Neuronal stem cell (in vitro differentiated cells): Measurements from ENCODE around the gene CCDC136.

Source experiments
- DNase-seq: peaks from one replicate; pipeline ENCODE4 v3.0.0-alpha.2; 2013; ENCODE audit warnings: low spot score
- H2AFZ ChIP-seq: one replicate; pipeline ENCODE4 v1.6.1; 2013; ENCODE audit warnings: mild to moderate bottlenecking, low read length, inconsistent platforms
- H2AK5ac ChIP-seq: 2 replicates; pipeline ENCODE4 v1.6.1; 2013; ENCODE audit warnings: low read depth, mild to moderate bottlenecking, inconsistent platforms, low read length, moderate library complexity, mixed read lengths
- H2BK120ac ChIP-seq: 2 replicates; pipeline ENCODE4 v1.6.1; 2013; ENCODE audit warnings: low read depth, mild to moderate bottlenecking, inconsistent platforms, low read length, moderate library complexity, mixed read lengths
- H2BK12ac ChIP-seq: one replicate; pipeline ENCODE4 v1.6.1; 2013; ENCODE audit warnings: low read length, inconsistent platforms
- H2BK15ac ChIP-seq: 2 replicates; pipeline ENCODE4 v1.6.1; 2013; ENCODE audit warnings: mild to moderate bottlenecking, low read length, inconsistent platforms, mixed read lengths
- H2BK5ac ChIP-seq: one replicate; pipeline ENCODE4 v1.6.1; 2013; ENCODE audit warnings: inconsistent platforms, mild to moderate bottlenecking, low read length, moderate library complexity
- H3K14ac ChIP-seq: one replicate; pipeline ENCODE4 v1.6.1; 2013; ENCODE audit warnings: low read length, inconsistent platforms
- H3K18ac ChIP-seq: 2 replicates; pipeline ENCODE4 v1.6.1; 2013; ENCODE audit warnings: low read length, inconsistent platforms
- H3K23ac ChIP-seq: 2 replicates; pipeline ENCODE4 v1.6.1; 2013; ENCODE audit warnings: low read depth, mild to moderate bottlenecking, mixed read lengths, low read length, inconsistent platforms; ENCODE audit not compliant: poor library complexity
- H3K27ac ChIP-seq: replicated peaks from 3 replicates; pipeline ENCODE4 v1.5.1; 2013; ENCODE audit warnings: low read length, inconsistent platforms
- H3K27me3 ChIP-seq, 3 experiments: 2 replicates each; pipeline ENCODE4 v1.6.1; 2013; ENCODE audit warnings: low read length in 3 of 3, mild to moderate bottlenecking in 2 of 3, inconsistent platforms in 1 of 3, low read depth in 1 of 3, mixed read lengths in 1 of 3, moderate library complexity in 1 of 3; ENCODE audit not compliant: control insufficient read depth in 3 of 3, insufficient read depth in 3 of 3
- H3K36me3 ChIP-seq, 2 donors: replicated peaks in 1 of 2; 2 replicates each; pipeline ENCODE4 v1.6.1; 2013; ENCODE audit warnings: low read length in 2 of 2; ENCODE audit not compliant: control insufficient read depth in 2 of 2, insufficient read depth in 2 of 2
- H3K4ac ChIP-seq: 2 replicates; pipeline ENCODE4 v1.6.1; 2013; ENCODE audit warnings: inconsistent platforms, mild to moderate bottlenecking, low read length, moderate library complexity
- H3K4me1 ChIP-seq, 2 donors: 1 replicate in 1 of 2; 2 replicates in 1 of 2; pipeline ENCODE4 v1.6.1; 2013; ENCODE audit warnings: low read length in 2 of 2, low read depth in 1 of 2; ENCODE audit not compliant: control insufficient read depth in 2 of 2, insufficient read depth in 1 of 2
- H3K4me2 ChIP-seq: one replicate; pipeline ENCODE4 v1.6.1; 2013; ENCODE audit warnings: mild to moderate bottlenecking, low read length, inconsistent platforms; ENCODE audit not compliant: insufficient read depth, poor library complexity, severe bottlenecking
- H3K4me3 ChIP-seq, 2 donors: 2 replicates each; pipeline ENCODE4 v1.5.1; 2013; ENCODE audit warnings: low read length in 2 of 2, mild to moderate bottlenecking in 2 of 2, inconsistent platforms in 1 of 2, moderate library complexity in 1 of 2
- H3K79me1 ChIP-seq: one replicate; pipeline ENCODE4 v1.6.1; 2013; ENCODE audit warnings: low read depth, mild to moderate bottlenecking, inconsistent platforms, low read length, moderate library complexity
- H3K9ac ChIP-seq: one replicate; pipeline ENCODE4 v1.6.1; 2013; ENCODE audit warnings: mild to moderate bottlenecking, low read depth, low read length, inconsistent platforms; ENCODE audit not compliant: poor library complexity
- H3K9me3 ChIP-seq, 2 donors: replicated peaks in 1 of 2; 2 replicates each; pipeline versions ENCODE3 to v1.6.1; 2013; ENCODE audit warnings: low read length in 2 of 2, mild to moderate bottlenecking in 2 of 2, inconsistent platforms in 1 of 2, low read depth in 1 of 2, mixed read lengths in 1 of 2, moderate library complexity in 1 of 2; ENCODE audit not compliant: control insufficient read depth in 2 of 2, insufficient read depth in 1 of 2
- H4K8ac ChIP-seq: one replicate; pipeline ENCODE4 v1.6.1; 2013; ENCODE audit warnings: low read depth, mild to moderate bottlenecking, inconsistent platforms, low read length, moderate library complexity
- H4K91ac ChIP-seq: one replicate; pipeline ENCODE4 v1.6.1; 2013; ENCODE audit warnings: low read length, low read depth, mild to moderate bottlenecking, inconsistent platforms; ENCODE audit not compliant: poor library complexity
- WGBS, 2 donors: extraction: QIAGEN DNeasy Blood & Tissue Kit; methylation state at CpG; one replicate each; pipeline ENCODE4 v1.1.7; 2013; ENCODE audit warnings: missing lambda C conversion rate in 2 of 2, mixed read lengths in 1 of 2; ENCODE audit not compliant: insufficient read length in 2 of 2, insufficient replicate concordance in 1 of 2; ENCODE audit errors: extremely low coverage in 2 of 2; 5-methylcytosine and 5-hydroxymethylcytosine counted together

CCDC136 gene

DNA sequence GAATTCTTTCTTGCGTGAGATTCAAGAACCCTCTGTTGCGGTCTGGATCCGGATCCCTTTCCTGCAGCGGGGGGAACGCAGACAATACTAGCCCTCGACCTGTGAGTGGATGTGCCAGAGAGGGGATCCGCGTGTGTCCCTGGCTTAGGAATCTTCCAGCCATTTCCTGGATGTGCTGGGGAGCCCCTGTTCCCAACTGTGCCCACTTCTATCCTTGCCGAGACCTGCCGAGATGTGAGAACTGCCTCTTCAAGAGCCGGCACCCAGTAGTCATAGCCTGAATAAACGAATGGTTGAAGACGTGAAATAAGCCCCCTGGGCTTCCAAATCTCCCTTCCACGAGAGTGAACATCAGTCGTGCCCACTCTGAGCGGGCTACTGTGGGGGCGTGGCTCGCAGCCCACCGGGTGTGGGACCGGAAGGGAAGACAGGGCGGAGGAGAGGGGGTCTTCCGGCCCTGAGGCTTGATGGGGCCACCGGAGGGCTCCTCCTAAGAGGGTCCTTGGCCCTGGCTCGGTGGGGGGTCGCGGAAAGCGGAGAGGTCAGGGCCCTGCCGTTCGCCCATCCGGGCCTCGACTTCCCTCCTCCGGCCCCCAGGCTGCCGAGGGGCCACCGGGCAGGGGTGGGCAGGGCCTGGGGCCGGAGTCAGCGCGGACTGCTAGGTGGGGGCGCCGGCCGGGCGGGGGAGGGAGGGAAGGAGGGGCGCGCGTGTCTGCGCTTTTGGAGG lies 1.3 kb upstream of the CCDC136 start:
- peak overlapping the region; percentile 81 for H3K9ac ChIP-seq
- no peak overlapping the region for H3K4ac ChIP-seq
- DNase-seq: peak; percentile 21
- peak overlapping the region; percentile 99 for H2AFZ ChIP-seq
- H4K91ac ChIP-seq: no peak overlapping the region
- H3K18ac ChIP-seq: peak overlapping the region; percentile 97
- H3K14ac ChIP-seq: no peak overlapping the region
- H3K36me3 ChIP-seq: peaks cover 9 to 16% of the 10 kb centered on the region in 2 donors
- H4K8ac ChIP-seq: no peak overlapping the region
- peaks cover 8% of the 10 kb centered on the region for H3K79me1 ChIP-seq
- H2AK5ac ChIP-seq: no peak overlapping the region
- H3K9me3 ChIP-seq: no peaks in the 10 kb centered on the region
- H2BK120ac ChIP-seq: peak overlapping the region; percentile 99
- no CpG with 5 or more reads among the region's 45 CpGs for WGBS, 2 donors
- H3K4me2 ChIP-seq: peak overlapping the region; percentile 75
- peak overlapping the region; percentile 90 to 92 for H3K4me3 ChIP-seq
- no peak overlapping the region for H2BK12ac ChIP-seq
- peak overlapping the region; percentile 97 for H2BK15ac ChIP-seq
- H2BK5ac ChIP-seq: peak overlapping the region; percentile 100
- H3K4me1 ChIP-seq: peaks cover 10 to 19% of the 10 kb centered on the region in 2 donors
- H3K27ac ChIP-seq: peak overlapping the region; percentile 63
- peak overlapping the region; percentile 93 for H3K23ac ChIP-seq
- peaks cover 0 to 2% (median 0%) of the 10 kb centered on the region in 3 experiments for H3K27me3 ChIP-seq

DNA sequence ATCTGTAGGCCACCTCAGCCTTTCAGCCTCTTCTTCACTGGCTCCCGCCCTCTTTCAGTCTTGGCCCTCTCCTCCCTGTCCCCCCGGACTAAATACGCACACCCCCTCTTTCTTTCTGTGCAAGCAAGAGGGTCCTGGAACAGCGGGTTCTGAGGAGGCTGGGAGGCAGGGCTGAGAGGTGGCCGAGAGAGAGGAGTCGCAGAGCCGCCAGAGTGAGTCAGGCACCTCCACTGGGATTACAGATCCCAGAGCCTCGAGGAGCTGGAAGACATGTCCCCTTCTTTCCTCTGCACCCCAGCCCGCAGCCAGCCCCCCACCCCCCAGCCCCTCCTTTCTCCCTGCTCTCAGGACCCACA lies 182 bp downstream of the CCDC136 start:
- no peak overlapping the region for H2BK12ac ChIP-seq
- H3K79me1 ChIP-seq: peaks cover 8% of the 10 kb centered on the region
- no peak overlapping the region for H3K4ac ChIP-seq
- H4K8ac ChIP-seq: no peak overlapping the region
- H2AFZ ChIP-seq: peak overlapping the region; percentile 99
- peaks cover 0 to 2% (median 0%) of the 10 kb centered on the region in 3 experiments for H3K27me3 ChIP-seq
- peak overlapping the region; percentile 67 for H2BK120ac ChIP-seq
- peak overlapping the region; percentile 93 for H3K23ac ChIP-seq
- H3K18ac ChIP-seq: peak overlapping the region; percentile 99
- peak overlapping the region; percentile 90 to 91 for H3K4me3 ChIP-seq
- no peak overlapping the region for H4K91ac ChIP-seq
- H3K36me3 ChIP-seq: peaks cover 13 to 22% of the 10 kb centered on the region in 2 donors
- peak overlapping the region; percentile 100 for H2BK5ac ChIP-seq
- peak overlapping the region; percentile 56 for H2AK5ac ChIP-seq
- H2BK15ac ChIP-seq: peak overlapping the region; percentile 94
- peaks cover 0 to 2% of the 10 kb centered on the region in 2 donors for H3K9me3 ChIP-seq
- no peak for DNase-seq
- no CpG with 5 or more reads among the region's 9 CpGs for WGBS, 2 donors
- H3K9ac ChIP-seq: peak overlapping the region; percentile 93
- H3K4me1 ChIP-seq: peaks cover 10 to 19% of the 10 kb centered on the region in 2 donors
- H3K27ac ChIP-seq: peak overlapping the region; percentile 74
- peak overlapping the region; percentile 56 for H3K14ac ChIP-seq
- peak overlapping the region; percentile 92 for H3K4me2 ChIP-seq

DNA sequence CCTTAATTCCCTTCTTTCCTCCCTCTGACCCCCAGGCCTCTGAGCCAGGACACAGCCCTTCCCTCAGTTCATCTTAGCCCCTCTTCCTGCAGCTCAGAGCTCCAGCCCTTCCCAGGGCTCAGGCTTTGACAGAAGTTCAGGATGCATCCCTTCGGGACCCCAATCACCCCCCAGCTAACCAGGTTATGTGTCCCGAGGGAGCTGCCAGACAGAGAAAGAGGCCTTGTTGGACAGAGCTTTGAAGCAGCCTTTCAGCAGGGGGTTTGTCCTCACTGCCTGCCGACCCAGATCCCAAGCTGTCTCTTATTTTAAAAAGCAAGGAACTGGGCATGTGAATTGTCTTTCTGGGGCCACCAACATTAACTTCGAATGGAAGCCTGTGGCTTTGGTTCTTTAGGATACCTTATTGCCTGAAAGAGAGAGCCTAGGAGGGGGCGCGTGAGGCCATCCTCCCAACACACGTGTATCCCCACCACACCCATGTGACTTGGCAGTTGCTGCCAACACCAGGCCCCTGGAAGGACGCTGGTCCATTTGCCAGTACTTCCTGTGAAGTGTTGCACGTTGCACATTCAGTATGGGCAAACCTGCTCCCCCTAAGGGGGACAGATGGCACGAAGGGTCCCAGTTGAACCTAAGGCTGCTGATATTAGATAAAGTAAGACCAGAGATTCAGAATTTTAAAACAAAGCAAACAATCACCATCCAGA lies 858 bp downstream of the CCDC136 start:
- no peak for DNase-seq
- WGBS, 2 donors: no CpG with 5 or more reads among the region's 10 CpGs
- Histone ChIP-seq H3K18ac (peak overlapping the region; percentile 53), H2BK120ac (no peak overlapping the region), H3K4me1 (peaks cover 10 to 19% of the 10 kb centered on the region in 2 donors), H4K91ac (no peak overlapping the region), H2BK12ac (no peak overlapping the region), H2AFZ (peak overlapping the region; percentile 99), H3K4ac (no peak overlapping the region), H4K8ac (no peak overlapping the region), H3K4me2 (peak overlapping the region; percentile 65), H3K27ac (no peak overlapping the region), H3K4me3 (peak overlapping the region; percentile 90 to 91), H2AK5ac (peak overlapping the region; percentile 56), H3K36me3 (peaks cover 18 to 28% of the 10 kb centered on the region in 2 donors), H3K9ac (peak overlapping the region; percentile 5), H2BK5ac (peak overlapping the region; percentile 100), H3K79me1 (peaks cover 8% of the 10 kb centered on the region), H3K9me3 (peaks cover 2 to 3% of the 10 kb centered on the region in 2 donors), H2BK15ac (no peak overlapping the region), H3K23ac (no peak overlapping the region), H3K14ac (no peak overlapping the region), H3K27me3 (peaks cover 0 to 2% (median 0%) of the 10 kb centered on the region in 3 experiments)

GRCh38 chr7:128793181-128793547 lies 1.4 kb downstream of the CCDC136 start:
- H3K4me3 ChIP-seq: no peak overlapping the region
- no peak overlapping the region for H3K9ac ChIP-seq

More at GRCh38 chr7:128793181-128793547, 1.4 kb downstream of the CCDC136 start:
- no peak overlapping the region for H3K23ac ChIP-seq
- no peak overlapping the region for H2BK120ac ChIP-seq
- H3K4ac ChIP-seq: no peak overlapping the region
- H3K36me3 ChIP-seq: peaks cover 18 to 28% of the 10 kb centered on the region in 2 donors
- H2BK15ac ChIP-seq: no peak overlapping the region
- H3K27ac ChIP-seq: no peak overlapping the region
- H2BK12ac ChIP-seq: no peak overlapping the region
- H2AFZ ChIP-seq: no peak overlapping the region
- no peak overlapping the region for H3K14ac ChIP-seq
- H2AK5ac ChIP-seq: no peak overlapping the region
- H3K4me2 ChIP-seq: no peak overlapping the region
- peaks cover 2 to 3% of the 10 kb centered on the region in 2 donors for H3K9me3 ChIP-seq
- no peak overlapping the region for H4K8ac ChIP-seq
- H2BK5ac ChIP-seq: no peak overlapping the region
- no CpG with 5 or more reads among the region's 5 CpGs for WGBS, 2 donors
- peaks cover 8% of the 10 kb centered on the region for H3K79me1 ChIP-seq
- H3K27me3 ChIP-seq: peaks cover 0 to 1% (median 0%) of the 10 kb centered on the region in 3 experiments
- H3K4me1 ChIP-seq: peaks cover 10 to 19% of the 10 kb centered on the region in 2 donors
- no peak for DNase-seq
- no peak overlapping the region for H3K18ac ChIP-seq
- no peak overlapping the region for H4K91ac ChIP-seq
